Activated T-cell treated with anti-CD3 and anti-CD28 coated beads, Interleukin-2, amount 50 U/mL, for 72 hours (primary cell): ENCODE results near the gene LLGL1. TPM values are rescaled to one million over a fixed set of nuclear protein-coding genes. Genes with fewer than 3 reads are reported as not detected.
"Not testable (repeated sequence)": the region's sequence is repeated elsewhere in the genome, so short reads cannot be mapped to it uniquely, and the experiment has no call there.

Experiments
- ATAC-seq, 2 donors: fragments of 150-1000 bp; cut with Tn5 transposase; replicated peaks in 1 of 2; 2 replicates each; pipeline ENCODE4 v1.10.0; 2021; ENCODE audit warnings: moderate library complexity in 2 of 2, mild to moderate bottlenecking in 1 of 2
- DNase-seq, 2 donors: peaks; one replicate each; pipeline ENCODE4 v3.0.0; 2021 to 2022; ENCODE audit warnings: mixed read lengths in 1 of 2
- H3K27ac Mint-ChIP-seq: one replicate; pipeline ENCODE4 v1.8.0; 2022; ENCODE audit warnings: mild to moderate bottlenecking, moderate library complexity, mixed read lengths
- H3K27me3 Mint-ChIP-seq: one replicate; pipeline ENCODE4 v1.8.0; 2022; ENCODE audit warnings: low read depth, mixed read lengths
- H3K36me3 Mint-ChIP-seq, 2 donors: one replicate each; pipeline ENCODE4 v1.8.0; 2022; ENCODE audit warnings: mixed read lengths in 2 of 2, mild to moderate bottlenecking in 1 of 2; ENCODE audit not compliant: insufficient read depth in 2 of 2
- H3K4me1 Mint-ChIP-seq: one replicate; pipeline ENCODE4 v1.8.0; 2022; ENCODE audit warnings: low read depth, mixed read lengths
- H3K4me3 Mint-ChIP-seq, 2 donors: one replicate each; pipeline ENCODE4 v1.8.0; 2022; ENCODE audit warnings: mild to moderate bottlenecking in 2 of 2, mixed read lengths in 2 of 2, moderate library complexity in 2 of 2
- H3K9me3 Mint-ChIP-seq, 2 donors: one replicate each; pipeline ENCODE4 v1.8.0; 2022; ENCODE audit warnings: mixed read lengths in 2 of 2
- total RNA-seq, 2 donors: library from RNA; stranded (reverse); gene quantifications; one replicate each; pipeline ENCODE4 v1.2.3, GENCODE V29; 2022

LLGL1 gene
- total RNA-seq, 2 donors from 2014 or later = 18.5 to 18.6 TPM

- H3K36me3 Mint-ChIP-seq = peaks cover 2 to 15% of the 10 kb centered on the region in 2 donors
- no peak for DNase-seq
- no peak overlapping the region for H3K4me3 Mint-ChIP-seq
- no peaks in the 10 kb centered on the region for H3K9me3 Mint-ChIP-seq
- peaks cover 20% of the 10 kb centered on the region for H3K4me1 Mint-ChIP-seq
- H3K27me3 Mint-ChIP-seq = no peaks in the 10 kb centered on the region
- no peak for ATAC-seq
- H3K27ac Mint-ChIP-seq = no peak overlapping the region
Observed at GRCh38 chr17:18201108-18201507, 24.3 kb upstream of the LLGL1 start.

GRCh38 chr17:18203308-18203707 is 22.1 kb upstream of the LLGL1 start:
- no peak for ATAC-seq
- no peak for DNase-seq
- H3K4me3 Mint-ChIP-seq = no peak overlapping the region
- H3K27ac Mint-ChIP-seq = no peak overlapping the region
- no peaks in the 10 kb centered on the region for H3K27me3 Mint-ChIP-seq
- peaks cover 15% of the 10 kb centered on the region for H3K4me1 Mint-ChIP-seq
- peaks cover 2 to 13% of the 10 kb centered on the region in 2 donors for H3K36me3 Mint-ChIP-seq
- no peaks in the 10 kb centered on the region for H3K9me3 Mint-ChIP-seq

GRCh38 chr17:18205861-18206260 is 19.6 kb upstream of the LLGL1 start:
- no peak for DNase-seq
- Mint-ChIP-seq H3K27me3 (no peaks in the 10 kb centered on the region), H3K4me1 (no peaks in the 10 kb centered on the region), H3K27ac (peak overlapping the region; percentile 8), H3K9me3 (no peaks in the 10 kb centered on the region), H3K36me3 (peaks cover 3 to 14% of the 10 kb centered on the region in 2 donors), H3K4me3 (no peak overlapping the region)
- no peak for ATAC-seq

- H3K36me3 Mint-ChIP-seq = peaks cover 3 to 11% of the 10 kb centered on the region in 2 donors
- no peaks in the 10 kb centered on the region for H3K9me3 Mint-ChIP-seq
- no peaks in the 10 kb centered on the region for H3K4me1 Mint-ChIP-seq
- ATAC-seq (no peak), DNase-seq (no peak)
- no peaks in the 10 kb centered on the region for H3K27me3 Mint-ChIP-seq
- no peak overlapping the region for H3K4me3 Mint-ChIP-seq
- H3K27ac Mint-ChIP-seq = no peak overlapping the region
Observed at GRCh38 chr17:18206962-18207361, 18.5 kb upstream of the LLGL1 start.

GRCh38 chr17:18208092-18208491 is 17.3 kb upstream of the LLGL1 start:
- Mint-ChIP-seq H3K4me3 (no peak overlapping the region), H3K27ac (no peak overlapping the region), H3K4me1 (no peaks in the 10 kb centered on the region), H3K27me3 (no peaks in the 10 kb centered on the region), H3K36me3 (peaks cover 3 to 11% of the 10 kb centered on the region in 2 donors), H3K9me3 (no peaks in the 10 kb centered on the region)
- DNase-seq (no peak), ATAC-seq (no peak)

GRCh38 chr17:18213666-18214270 is 11.7 kb upstream of the LLGL1 start:
- H3K27ac Mint-ChIP-seq = peak overlapping the region; percentile 82
- no peak overlapping the region for H3K4me3 Mint-ChIP-seq
- ATAC-seq = no peak
- no peaks in the 10 kb centered on the region for H3K27me3 Mint-ChIP-seq
- no peaks in the 10 kb centered on the region for H3K4me1 Mint-ChIP-seq
- no peak for DNase-seq
- peaks cover 3 to 6% of the 10 kb centered on the region in 2 donors for H3K36me3 Mint-ChIP-seq
- no peaks in the 10 kb centered on the region for H3K9me3 Mint-ChIP-seq

- not testable (repeated sequence) for H3K4me3 Mint-ChIP-seq, H3K27ac Mint-ChIP-seq, H3K27me3 Mint-ChIP-seq, H3K4me1 Mint-ChIP-seq, ATAC-seq, DNase-seq, H3K36me3 Mint-ChIP-seq, H3K9me3 Mint-ChIP-seq
Observed at GRCh38 chr17:18216906-18217305, 8.5 kb upstream of the LLGL1 start.

- Mint-ChIP-seq H3K27ac (no peak overlapping the region), H3K27me3 (no peaks in the 10 kb centered on the region), H3K4me3 (no peak overlapping the region), H3K36me3 (no peaks in the 10 kb centered on the region), H3K9me3 (no peaks in the 10 kb centered on the region), H3K4me1 (no peaks in the 10 kb centered on the region)
- ATAC-seq = peak; percentile 85 to 89
- DNase-seq = peak; percentile 80 to 81
Observed at GRCh38 chr17:18217412-18218015, 7.9 kb upstream of the LLGL1 start.

GRCh38 chr17:18218756-18219415 is 6.5 kb upstream of the LLGL1 start:
- no peaks in the 10 kb centered on the region for H3K4me1 Mint-ChIP-seq
- DNase-seq (no peak), ATAC-seq (no peak)
- no peaks in the 10 kb centered on the region for H3K27me3 Mint-ChIP-seq
- H3K27ac Mint-ChIP-seq = no peak overlapping the region
- H3K9me3 Mint-ChIP-seq = no peaks in the 10 kb centered on the region
- no peak overlapping the region for H3K4me3 Mint-ChIP-seq
- H3K36me3 Mint-ChIP-seq = no peaks in the 10 kb centered on the region

GRCh38 chr17:18224053-18224386 is 1.4 kb upstream of the LLGL1 start:
- no peak overlapping the region for H3K4me3 Mint-ChIP-seq
- no peak for ATAC-seq
- peaks cover 2% of the 10 kb centered on the region in 2 donors for H3K36me3 Mint-ChIP-seq

GRCh38 chr17:18224387-18225120 is 881 bp upstream of the LLGL1 start:
- no peaks in the 10 kb centered on the region for H3K27me3 Mint-ChIP-seq
- DNase-seq (no peak), ATAC-seq (no peak)
- peaks cover 23% of the 10 kb centered on the region for H3K4me1 Mint-ChIP-seq
- H3K4me3 Mint-ChIP-seq = peak overlapping the region; percentile 72 to 79
- H3K36me3 Mint-ChIP-seq = peaks cover 2% of the 10 kb centered on the region in 2 donors
- peak overlapping the region; percentile 21 for H3K27ac Mint-ChIP-seq
- H3K9me3 Mint-ChIP-seq = no peaks in the 10 kb centered on the region

More at GRCh38 chr17:18224053-18224386, 1.4 kb upstream of the LLGL1 start:
- Mint-ChIP-seq H3K27me3 (no peaks in the 10 kb centered on the region), H3K4me1 (peaks cover 23% of the 10 kb centered on the region), H3K9me3 (no peaks in the 10 kb centered on the region), H3K27ac (no peak overlapping the region)
- DNase-seq = no peak

GRCh38 chr17:18225642-18226283 is 328 bp downstream of the LLGL1 start:
- Mint-ChIP-seq H3K27ac (peak overlapping the region; percentile 5), H3K4me3 (peak overlapping the region; percentile 87 to 95), H3K4me1 (peaks cover 23% of the 10 kb centered on the region), H3K9me3 (no peaks in the 10 kb centered on the region), H3K36me3 (peaks cover 2% of the 10 kb centered on the region in 2 donors), H3K27me3 (no peaks in the 10 kb centered on the region)
- peak in 1 of 2 donors; percentile 10 for DNase-seq
- ATAC-seq = peak in 1 of 2 donors; percentile 52
